GM10266 (cell line): ENCODE results near the gene TDRD7.
"Not testable (repeated sequence)": the region's sequence is repeated elsewhere in the genome, so short reads cannot be mapped to it uniquely, and the experiment has no call there.

Source experiments
- DNase-seq: peaks from one replicate; pipeline ENCODE4 v3.0.0; 2012; ENCODE audit errors: extremely low spot score
- CTCF ChIP-seq: IDR thresholded peaks from 2 replicates; pipeline ENCODE4 v1.5.1; 2012; ENCODE audit warnings: mild to moderate bottlenecking, low read depth; ENCODE audit not compliant: control insufficient read depth, insufficient read depth; ENCODE audit errors: missing control alignments

Gene TDRD7

GRCh38 chr9:97479496-97480159 is 67.7 kb downstream of the TDRD7 start:
- no peak for TF ChIP-seq CTCF
- DNase-seq: no peak

GRCh38 chr9:97480174-97480573 is 68.3 kb downstream of the TDRD7 start:
- no peak for TF ChIP-seq CTCF
- DNase-seq: no peak

- DNase-seq: no peak
- TF ChIP-seq CTCF: no peak
Measured at GRCh38 chr9:97480749-97481148, 68.9 kb downstream of the TDRD7 start.

- TF ChIP-seq CTCF: no peak
- DNase-seq: no peak
Measured at GRCh38 chr9:97484134-97484533, 72.2 kb downstream of the TDRD7 start.

GRCh38 chr9:97487107-97487506 is 75.2 kb downstream of the TDRD7 start:
- DNase-seq: no peak
- TF ChIP-seq CTCF: no peak

- DNase-seq: no peak
- TF ChIP-seq CTCF: no peak
Measured at GRCh38 chr9:97487861-97488260, 76.0 kb downstream of the TDRD7 start.

- no peak for DNase-seq
- no peak for TF ChIP-seq CTCF
Measured at GRCh38 chr9:97491216-97491999, 79.5 kb downstream of the TDRD7 start.

- DNase-seq: not testable (repeated sequence)
Measured at GRCh38 chr9:97497558-97498375, 85.9 kb downstream of the TDRD7 start.

GRCh38 chr9:97498846-97499245 is 87.0 kb downstream of the TDRD7 start:
- DNase-seq: not testable (repeated sequence)
